ENCODE measurements around the gene TRAPPC11.
A peak's percentile ranks its signal among the peaks of the same experiment; 100 is the strongest.

The TRAPPC11 gene

DNA sequence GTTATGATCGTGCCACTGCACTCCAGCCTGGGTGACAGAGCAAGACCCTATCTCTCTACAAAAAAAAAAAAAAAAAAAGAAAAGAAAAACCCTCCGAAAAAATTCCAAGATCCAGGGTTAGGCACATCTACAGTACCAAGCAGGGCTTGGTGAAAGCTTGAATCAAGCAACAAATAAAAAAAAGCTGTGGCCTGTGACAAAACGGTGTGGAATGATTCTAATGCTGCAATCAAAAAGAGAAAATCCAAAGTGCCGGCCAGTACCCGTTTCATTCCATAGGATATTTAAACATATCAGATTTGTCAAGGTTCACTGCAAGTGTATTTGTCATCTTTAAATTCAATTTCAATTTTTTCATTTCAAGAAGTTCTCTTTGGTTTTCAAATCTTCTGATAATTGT lies 20.7 kb upstream of the TRAPPC11 start:
- no peak for DNase-seq

- DNase-seq, result no peak
Measured at GRCh38 chr4:183639291-183639690, 19.8 kb upstream of the TRAPPC11 start.

GRCh38 chr4:183645326-183645725 lies 13.8 kb upstream of the TRAPPC11 start:
- no peak for DNase-seq

DNA sequence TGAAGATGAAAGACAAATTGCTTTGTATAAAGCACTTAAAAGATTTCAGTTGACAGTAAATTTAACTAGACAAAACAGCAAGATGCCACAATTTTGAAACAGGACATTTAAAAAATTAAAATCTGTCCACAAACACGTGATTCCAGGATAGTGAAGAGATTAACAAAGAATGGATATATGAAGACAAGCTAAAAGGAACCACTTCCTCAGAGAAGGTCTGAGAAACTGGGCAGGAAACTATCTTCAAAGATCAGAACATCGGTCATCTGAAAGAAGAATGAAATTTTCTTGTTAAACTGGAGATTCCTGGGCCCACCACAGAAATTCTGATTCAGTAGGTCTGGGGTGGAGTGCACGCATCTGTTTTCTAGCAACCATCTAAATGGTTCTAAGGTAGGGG lies 1.5 kb upstream of the TRAPPC11 start:
- no peak for DNase-seq

GRCh38 chr4:183658362-183659028 lies 598 bp upstream of the TRAPPC11 start:
- DNase-seq, result peak; percentile 17

GRCh38 chr4:183659872-183660242 lies 764 bp downstream of the TRAPPC11 start:
- no peak for DNase-seq

DNA sequence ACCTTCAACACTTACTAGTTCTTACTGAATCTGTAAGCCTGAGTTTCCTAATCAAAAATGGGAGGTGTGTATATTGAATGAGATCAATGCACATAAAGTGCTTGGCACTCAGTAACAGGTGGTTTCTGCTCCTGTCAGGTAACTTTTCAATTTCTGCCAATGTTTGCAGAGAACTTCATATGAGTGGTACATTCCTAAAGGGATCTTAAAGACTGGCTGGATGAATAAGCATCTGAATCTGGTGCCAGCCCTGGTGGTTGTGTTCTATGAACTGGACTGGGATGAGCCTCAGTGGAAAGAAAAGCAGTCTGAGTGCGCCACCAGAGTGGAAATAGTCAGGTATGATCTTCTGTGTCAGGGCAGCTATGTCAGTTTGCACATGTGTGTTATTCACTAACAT lies 7.0 kb downstream of the TRAPPC11 start:
- no peak for DNase-seq

- DNase-seq, result no peak
Measured at GRCh38 chr4:183670251-183670650, 11.2 kb downstream of the TRAPPC11 start.

- DNase-seq, result no peak
Measured at GRCh38 chr4:183670960-183671555, 12.0 kb downstream of the TRAPPC11 start.

GRCh38 chr4:183674153-183674552 lies 15.1 kb downstream of the TRAPPC11 start:
- no peak for DNase-seq

DNA sequence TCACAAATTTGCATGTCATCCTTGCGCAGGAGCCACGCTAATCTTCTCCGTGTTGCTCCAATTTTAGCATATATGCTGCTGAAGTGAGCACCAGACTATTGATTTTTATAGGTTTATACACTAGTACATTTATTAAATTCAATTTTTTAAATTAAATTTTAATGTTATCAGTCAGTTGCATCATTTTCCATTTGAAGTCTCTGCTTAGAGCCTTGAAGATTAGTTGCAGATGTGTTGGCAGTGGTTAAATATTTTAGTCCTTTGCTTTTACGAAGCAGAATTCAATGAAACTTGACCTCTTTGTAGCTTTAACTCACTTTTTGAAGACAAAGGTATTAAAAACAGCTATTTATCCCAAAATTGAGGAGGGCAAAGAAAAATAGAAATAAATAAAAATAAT lies 16.5 kb downstream of the TRAPPC11 start:
- DNase-seq, result no peak

DNA sequence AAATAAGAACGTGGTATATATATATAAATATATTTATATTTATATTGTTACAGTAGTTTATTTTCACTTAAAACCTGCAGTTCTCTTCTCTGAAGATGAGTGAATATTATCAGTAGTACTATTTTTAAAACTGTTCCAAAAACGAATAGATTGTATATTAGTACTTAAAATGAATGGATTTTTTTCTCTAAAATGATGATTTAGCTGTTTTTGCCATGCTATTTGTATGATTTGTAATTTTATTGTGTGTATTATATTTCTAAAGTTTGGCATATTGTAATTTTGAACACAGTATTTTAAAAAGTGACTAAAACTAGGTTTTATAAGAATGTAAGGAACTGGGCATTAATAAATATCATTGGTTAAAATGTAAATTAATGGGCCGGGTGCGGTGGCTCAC lies 22.0 kb downstream of the TRAPPC11 start:
- DNase-seq, result no peak

DNA sequence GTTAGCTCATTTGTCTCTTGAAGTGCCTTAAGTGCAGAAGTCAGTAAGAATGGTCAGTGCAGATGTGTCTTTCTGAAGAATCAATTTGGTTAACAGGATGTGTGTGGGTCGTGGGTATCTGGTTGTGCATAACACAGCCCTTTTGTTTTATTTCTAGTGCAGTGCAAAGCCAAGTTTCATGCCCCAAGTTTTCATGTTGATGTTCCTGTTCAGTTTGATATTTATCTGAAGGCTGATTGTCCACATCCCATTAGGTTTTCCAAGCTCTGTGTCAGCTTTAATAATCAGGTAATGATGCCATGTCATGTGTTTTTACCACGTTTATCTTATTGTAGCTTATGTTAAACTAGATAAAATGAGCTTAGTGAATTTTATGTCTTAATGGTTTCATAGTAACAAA lies 27.4 kb downstream of the TRAPPC11 start:
- DNase-seq, result no peak

DNA sequence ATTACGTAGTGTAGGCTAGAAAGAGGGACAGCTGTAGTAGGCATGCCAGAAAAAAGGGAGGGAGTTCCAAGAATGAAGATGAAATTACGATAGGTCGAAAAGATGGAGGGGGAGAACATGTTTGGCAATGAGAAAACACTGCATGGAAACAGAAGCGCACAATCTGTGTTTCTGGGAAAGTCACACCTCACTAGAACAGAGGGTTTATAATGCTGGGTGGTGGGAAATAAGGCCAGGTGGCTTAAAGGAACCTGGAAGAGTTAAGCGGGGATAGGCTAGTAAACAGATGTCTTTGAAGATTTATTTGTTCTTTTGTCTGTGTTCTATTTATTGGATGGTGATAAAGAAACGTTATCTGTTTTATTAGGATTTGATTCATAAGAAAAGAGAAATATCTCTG lies 29.1 kb downstream of the TRAPPC11 start:
- DNase-seq, result no peak

DNA sequence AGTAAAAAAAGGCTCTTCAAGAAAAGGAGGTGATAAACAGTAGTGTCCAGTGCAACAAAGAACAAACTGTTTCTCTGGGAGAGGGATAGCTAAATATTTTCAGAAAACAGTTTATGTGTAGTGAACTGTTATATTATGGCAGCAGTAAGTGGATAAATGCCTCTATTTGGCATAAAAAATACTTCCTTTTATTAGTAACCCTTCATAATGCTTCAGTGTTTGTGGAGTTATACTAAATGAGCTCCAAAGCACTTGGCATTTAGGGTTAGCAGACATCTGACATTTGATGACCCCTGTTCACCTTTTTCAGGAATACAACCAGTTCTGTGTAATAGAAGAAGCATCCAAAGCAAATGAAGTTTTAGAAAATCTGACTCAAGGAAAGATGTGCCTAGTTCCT lies 31.9 kb downstream of the TRAPPC11 start:
- no peak for DNase-seq

- no peak for DNase-seq
Measured at GRCh38 chr4:183691897-183692296, 32.8 kb downstream of the TRAPPC11 start.

DNA sequence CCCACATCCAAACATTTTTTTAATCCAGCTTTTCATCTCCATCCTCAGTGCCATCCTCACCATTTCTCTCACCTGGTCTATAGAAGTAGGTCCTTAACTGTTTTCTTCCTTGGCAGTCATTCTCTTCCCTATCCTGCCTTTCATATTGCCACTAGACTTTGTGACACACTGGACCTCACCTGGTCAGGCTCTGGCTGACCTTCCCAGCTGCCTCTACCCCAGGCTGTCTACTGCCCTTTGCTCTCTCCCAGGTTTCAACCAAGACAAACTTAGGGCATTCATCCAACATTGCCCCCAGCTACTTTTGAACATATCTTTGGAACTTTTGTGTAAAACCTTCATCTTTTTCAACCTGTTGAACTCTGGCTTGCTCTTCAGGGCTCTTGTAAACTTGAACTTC lies 39.8 kb downstream of the TRAPPC11 start:
- DNase-seq, result no peak

DNA sequence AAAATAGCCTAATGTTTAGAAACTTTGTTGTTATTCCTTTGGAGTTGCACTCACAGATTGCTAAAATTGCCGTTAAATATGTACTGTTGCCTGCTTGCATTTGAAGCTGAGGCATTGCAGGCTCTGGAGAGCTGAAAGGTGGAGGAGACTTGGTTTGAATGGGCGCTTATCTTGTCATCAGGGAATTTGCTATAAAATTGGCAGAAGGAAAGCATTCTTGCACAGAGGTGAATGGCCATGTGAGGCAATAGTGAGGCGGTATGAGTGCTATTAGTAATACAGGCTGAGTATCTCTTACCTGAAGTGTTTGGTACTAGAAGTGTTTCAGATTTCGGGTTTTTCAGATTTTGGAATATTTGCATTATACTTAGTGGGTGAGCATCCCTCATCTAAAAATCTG lies 41.3 kb downstream of the TRAPPC11 start:
- DNase-seq, result no peak

- DNase-seq, result no peak
Measured at GRCh38 chr4:183702492-183702891, 43.4 kb downstream of the TRAPPC11 start.

DNA sequence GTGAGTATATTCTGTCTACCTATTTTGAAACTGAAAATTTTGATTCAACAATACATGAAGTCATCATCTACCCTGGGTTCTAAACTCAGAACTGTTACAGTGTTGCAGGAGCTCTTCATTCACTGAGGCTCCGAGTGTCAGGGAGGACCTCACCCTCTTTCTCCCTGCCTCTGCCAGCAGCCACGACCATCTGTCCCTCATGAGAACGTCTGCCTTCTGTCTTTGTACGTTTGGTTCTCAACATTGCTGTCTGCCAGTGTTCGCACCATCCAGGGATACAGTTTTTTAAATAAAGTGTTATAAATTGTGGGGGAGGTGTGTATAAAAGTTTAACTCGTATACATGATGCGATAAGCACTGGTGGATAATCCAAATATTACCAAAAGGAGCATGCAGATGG lies 55.5 kb downstream of the TRAPPC11 start:
- DNase-seq, result no peak

DNA sequence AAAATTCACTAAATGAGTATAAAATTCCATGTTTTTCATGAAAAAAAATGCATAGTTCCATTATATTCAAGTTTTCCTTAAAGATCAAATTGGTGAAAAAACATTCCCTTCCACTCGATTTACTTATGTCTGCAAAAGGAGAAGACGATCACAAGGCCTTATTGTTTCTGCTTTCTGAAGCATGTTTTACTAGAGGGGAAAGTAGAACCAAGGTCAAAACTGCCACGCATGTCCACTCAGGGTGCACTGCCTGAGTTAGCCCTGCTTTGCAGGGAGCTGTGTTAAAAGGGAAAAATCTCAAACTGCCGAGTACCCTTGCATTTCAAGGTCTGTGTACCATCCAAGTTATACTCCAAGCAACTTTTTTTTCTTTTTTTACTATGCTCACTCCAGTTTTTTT lies 57.2 kb downstream of the TRAPPC11 start:
- DNase-seq, result no peak

GRCh38 chr4:183718876-183719275 lies 59.8 kb downstream of the TRAPPC11 start:
- no peak for DNase-seq

- peak; percentile 54 for DNase-seq
Measured at GRCh38 chr4:183721207-183722081, 62.4 kb downstream of the TRAPPC11 start.

All from CD4-positive, alpha-beta T cell treated with Interleukin-15 for 1 hour (primary cell).